ENCODE data around the gene BOC. TPM values are rescaled to one million over a fixed set of nuclear protein-coding genes. Genes with fewer than 3 reads are reported as not detected.

Gene BOC
- total RNA-seq, 6 experiments from 2014 or later = 7.0 to 15.1 (median 13.2) TPM

DNA sequence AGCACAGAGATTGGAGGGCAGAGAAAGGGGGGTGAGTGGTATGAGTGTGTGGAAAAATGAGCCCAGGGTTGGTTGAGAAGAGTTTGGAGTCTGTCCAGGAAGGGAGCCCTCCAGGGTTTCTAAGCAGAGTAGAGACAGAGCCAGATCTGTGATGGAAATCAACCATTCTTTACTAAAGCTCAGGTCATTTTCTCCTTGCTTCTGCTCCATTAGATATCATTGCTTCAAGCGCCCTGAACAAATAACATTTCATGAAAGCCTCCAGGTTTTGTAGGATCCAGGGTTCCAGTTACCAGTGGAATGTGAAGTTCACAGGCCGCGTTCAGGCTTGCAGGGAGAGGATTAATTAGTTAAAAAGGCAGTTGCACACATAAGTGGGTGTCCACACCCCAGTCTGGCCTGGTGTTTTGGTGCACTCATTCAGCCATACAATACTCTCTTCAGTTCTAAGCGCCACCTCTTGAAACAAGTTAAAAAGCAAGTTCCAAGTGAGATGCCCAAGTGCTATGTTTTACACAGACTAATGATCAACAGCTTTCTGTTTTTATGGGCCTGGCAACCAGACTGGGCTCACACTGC, 16.4 kb upstream of the BOC start:
- TF ChIP-seq, protein P1, sequence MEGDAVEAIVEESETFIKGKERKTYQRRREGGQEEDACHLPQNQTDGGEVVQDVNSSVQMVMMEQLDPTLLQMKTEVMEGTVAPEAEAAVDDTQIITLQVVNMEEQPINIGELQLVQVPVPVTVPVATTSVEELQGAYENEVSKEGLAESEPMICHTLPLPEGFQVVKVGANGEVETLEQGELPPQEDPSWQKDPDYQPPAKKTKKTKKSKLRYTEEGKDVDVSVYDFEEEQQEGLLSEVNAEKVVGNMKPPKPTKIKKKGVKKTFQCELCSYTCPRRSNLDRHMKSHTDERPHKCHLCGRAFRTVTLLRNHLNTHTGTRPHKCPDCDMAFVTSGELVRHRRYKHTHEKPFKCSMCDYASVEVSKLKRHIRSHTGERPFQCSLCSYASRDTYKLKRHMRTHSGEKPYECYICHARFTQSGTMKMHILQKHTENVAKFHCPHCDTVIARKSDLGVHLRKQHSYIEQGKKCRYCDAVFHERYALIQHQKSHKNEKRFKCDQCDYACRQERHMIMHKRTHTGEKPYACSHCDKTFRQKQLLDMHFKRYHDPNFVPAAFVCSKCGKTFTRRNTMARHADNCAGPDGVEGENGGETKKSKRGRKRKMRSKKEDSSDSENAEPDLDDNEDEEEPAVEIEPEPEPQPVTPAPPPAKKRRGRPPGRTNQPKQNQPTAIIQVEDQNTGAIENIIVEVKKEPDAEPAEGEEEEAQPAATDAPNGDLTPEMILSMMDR (IDR thresholded peaks at IDR 0.05) = no peak
- DNase-seq = no peak
- Mint-ChIP-seq H3K4me3 (no peak overlapping the region), H3K36me3 (ENCODE audit: low read depth) (no peaks in the 10 kb centered on the region), H3K9me3 (no peaks in the 10 kb centered on the region), H3K4me1 (ENCODE audit: low read depth) (peaks cover 8% of the 10 kb centered on the region; the same call in 1 of the 2 replicates), H3K27ac (no peak overlapping the region), H3K27me3 (ENCODE audit: insufficient read depth) (peaks cover 3% of the 10 kb centered on the region)

DNA sequence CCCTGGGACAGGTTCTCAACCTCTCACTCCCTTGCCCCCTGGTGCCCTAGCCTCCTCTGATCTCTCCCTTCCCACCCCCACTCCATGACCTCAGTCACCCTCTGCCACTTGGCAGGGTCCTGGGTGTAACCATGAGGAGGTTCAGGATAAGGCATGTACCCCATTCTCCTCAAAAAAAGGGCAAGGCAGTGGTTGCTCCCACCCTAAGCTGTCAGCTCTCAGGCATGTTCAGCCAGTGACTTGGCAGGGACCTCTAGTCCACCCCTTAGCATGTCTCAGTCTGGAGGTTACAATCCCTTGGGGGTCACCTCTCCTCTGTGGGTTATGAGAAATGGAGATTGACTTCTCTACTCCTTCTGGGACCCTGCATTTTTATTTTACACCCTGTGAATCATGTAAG, 11.0 kb upstream of the BOC start:
- TF ChIP-seq, protein P1 (IDR thresholded peaks at IDR 0.05) = no peak
- Mint-ChIP-seq H3K27me3 (ENCODE audit: insufficient read depth) (peaks cover 4% of the 10 kb centered on the region), H3K4me1 (ENCODE audit: low read depth) (no peaks in the 10 kb centered on the region), H3K36me3 (ENCODE audit: low read depth) (no peaks in the 10 kb centered on the region), H3K27ac (no peak overlapping the region), H3K4me3 (no peak overlapping the region), H3K9me3 (no peaks in the 10 kb centered on the region)
- DNase-seq = no peak

DNA sequence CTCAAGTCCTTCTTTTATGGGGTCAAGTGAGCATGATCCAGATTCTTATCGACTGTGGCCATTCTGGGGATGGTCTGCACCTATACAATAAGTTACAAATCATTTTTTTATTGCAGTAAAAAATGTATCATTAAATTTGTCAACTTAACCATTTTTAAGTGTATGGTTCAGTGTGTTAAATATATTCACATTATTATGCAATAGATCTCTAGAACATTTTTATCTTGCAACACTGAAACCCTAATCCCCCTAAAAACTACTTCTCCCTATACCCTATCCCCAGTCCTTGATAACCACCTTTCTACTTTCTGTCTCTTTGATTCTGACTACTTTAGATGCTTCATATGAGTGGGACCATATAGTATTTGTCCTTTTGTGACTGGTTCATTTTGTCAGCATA, 10.4 kb upstream of the BOC start:
- peaks cover 4% of the 10 kb centered on the region for H3K27me3 Mint-ChIP-seq (ENCODE audit: insufficient read depth)
- no peak overlapping the region for H3K4me3 Mint-ChIP-seq
- no peak for DNase-seq
- no peak overlapping the region for H3K27ac Mint-ChIP-seq
- no peaks in the 10 kb centered on the region for H3K9me3 Mint-ChIP-seq
- TF ChIP-seq, protein P1 (IDR thresholded peaks at IDR 0.05) = no peak
- no peaks in the 10 kb centered on the region for H3K36me3 Mint-ChIP-seq (ENCODE audit: low read depth)
- no peaks in the 10 kb centered on the region for H3K4me1 Mint-ChIP-seq (ENCODE audit: low read depth)

DNA sequence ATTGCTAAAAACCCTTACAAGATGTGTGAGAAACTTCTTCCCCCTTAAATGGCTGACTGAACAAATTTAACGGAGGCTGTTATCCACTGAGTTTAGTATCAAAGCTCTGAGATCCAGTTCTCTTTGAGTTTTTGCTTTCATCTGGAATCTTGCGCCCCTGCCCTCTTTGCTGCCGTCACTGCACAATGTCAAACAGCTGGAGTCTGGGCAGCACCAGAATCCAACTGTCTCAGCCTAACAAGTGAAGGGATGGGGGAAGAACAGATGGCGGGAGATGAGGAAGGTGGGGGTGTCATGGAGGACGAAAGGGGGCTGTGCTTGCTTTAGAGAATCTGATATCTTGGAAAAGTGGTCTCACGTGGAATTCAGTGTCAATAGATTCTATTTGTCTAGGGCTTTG, 7.0 kb upstream of the BOC start:
- Mint-ChIP-seq H3K27me3 (ENCODE audit: insufficient read depth) (peaks cover 9% of the 10 kb centered on the region), H3K27ac (no peak overlapping the region), H3K4me1 (ENCODE audit: low read depth) (no peaks in the 10 kb centered on the region), H3K4me3 (no peak overlapping the region), H3K36me3 (ENCODE audit: low read depth) (no peaks in the 10 kb centered on the region), H3K9me3 (no peaks in the 10 kb centered on the region)
- no peak for DNase-seq
- TF ChIP-seq, protein P1 (IDR thresholded peaks at IDR 0.05) = no peak

DNA sequence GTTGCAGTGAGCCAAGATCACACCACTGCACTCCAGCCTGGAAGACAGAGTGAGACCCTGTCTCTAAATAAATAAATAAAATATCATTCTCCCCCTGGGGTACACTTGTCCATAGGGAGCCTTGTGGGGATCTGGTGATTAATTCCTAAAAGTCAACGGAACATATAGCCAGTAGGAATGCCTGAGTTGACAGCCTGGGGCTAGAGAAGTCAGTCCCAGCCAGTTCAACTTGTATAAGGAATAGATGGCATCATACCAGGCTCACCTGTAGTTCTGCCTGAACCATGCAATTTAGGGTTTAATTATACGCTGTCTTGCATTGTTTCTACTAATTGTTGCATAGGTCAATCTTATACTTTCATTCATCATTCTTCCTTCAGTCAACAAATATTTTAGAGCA, 5.9 kb upstream of the BOC start:
- no peak overlapping the region for H3K27ac Mint-ChIP-seq
- H3K4me3 Mint-ChIP-seq = no peak overlapping the region
- no peak for DNase-seq
- TF ChIP-seq, protein P1 (IDR thresholded peaks at IDR 0.05) = no peak
- peaks cover 9% of the 10 kb centered on the region for H3K27me3 Mint-ChIP-seq (ENCODE audit: insufficient read depth)
- peaks cover 2% of the 10 kb centered on the region; the same call in 1 of the 2 replicates for H3K4me1 Mint-ChIP-seq (ENCODE audit: low read depth)
- H3K9me3 Mint-ChIP-seq = no peaks in the 10 kb centered on the region
- H3K36me3 Mint-ChIP-seq (ENCODE audit: low read depth) = no peaks in the 10 kb centered on the region
